NCI-H187 (cell line): Measurements from ENCODE around the gene KCNB1.
"Not testable (repeated sequence)": the region's sequence is repeated elsewhere in the genome, so short reads cannot be mapped to it uniquely, and the experiment has no call there.

Experiments used
- DNase-seq, 2 experiments: peaks; one replicate each; lab custom pipeline; 2025; lab: John Stamatoyannopoulos, UW

Gene KCNB1

GRCh38 chr20:49319208-49319809 lies 163.2 kb downstream of the KCNB1 start:
- no peak for DNase-seq

DNA sequence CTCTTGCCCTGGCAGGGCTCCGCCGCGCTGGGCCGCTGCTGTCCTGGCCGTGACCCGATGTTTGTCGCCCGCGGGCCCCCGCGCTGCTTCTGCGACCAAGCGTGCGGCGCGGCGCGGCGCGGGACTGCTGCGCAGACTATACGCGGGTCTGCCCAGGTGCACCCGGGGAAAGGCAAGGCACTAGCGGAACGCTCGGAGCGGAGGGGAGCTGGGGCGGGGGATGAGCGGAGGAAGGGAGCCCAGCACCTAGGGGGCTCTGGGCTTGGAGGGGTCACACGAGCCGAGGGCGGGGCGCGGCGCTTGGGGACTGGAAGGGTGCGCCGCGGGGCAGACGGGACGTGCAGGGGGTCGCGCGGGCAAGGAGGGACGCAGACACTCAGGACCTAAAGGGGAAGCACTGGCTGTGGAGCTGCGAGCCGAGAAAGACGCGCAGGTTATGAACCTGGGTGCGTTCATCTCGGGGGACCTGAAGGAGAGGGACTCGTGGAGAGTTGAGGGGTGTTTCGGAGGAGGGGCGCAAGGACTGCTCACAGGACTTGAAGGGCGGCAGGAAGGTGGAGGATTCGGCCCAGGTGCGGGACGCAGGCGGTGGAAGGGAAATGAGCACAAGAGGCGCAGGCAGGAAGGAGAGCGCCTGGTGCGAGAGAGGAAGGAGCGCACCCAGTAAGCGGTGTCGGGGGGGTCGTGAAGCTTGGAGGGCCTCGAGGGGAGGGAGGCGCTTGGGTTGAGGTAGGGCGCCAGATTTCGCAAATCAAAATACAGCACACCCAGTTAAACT lies 163.8 kb downstream of the KCNB1 start:
- no peak for DNase-seq

DNA sequence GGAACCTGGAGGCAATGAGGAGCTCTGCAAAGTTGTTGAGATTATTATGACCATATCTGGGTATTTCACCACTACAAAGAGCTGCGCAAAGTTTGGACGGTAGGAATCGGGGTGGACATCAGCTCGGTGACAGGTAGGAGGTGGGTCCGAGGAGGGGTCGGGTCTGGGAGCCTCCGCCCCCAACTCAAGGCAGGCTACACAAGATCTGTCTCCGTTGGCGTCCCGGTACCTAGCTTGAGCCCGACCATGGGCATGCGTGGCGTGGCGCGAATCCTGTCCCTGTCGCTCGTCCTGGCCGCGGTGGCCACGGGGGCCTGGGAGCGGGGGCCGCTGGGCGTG lies 164.4 kb downstream of the KCNB1 start:
- DNase-seq: no peak

DNA sequence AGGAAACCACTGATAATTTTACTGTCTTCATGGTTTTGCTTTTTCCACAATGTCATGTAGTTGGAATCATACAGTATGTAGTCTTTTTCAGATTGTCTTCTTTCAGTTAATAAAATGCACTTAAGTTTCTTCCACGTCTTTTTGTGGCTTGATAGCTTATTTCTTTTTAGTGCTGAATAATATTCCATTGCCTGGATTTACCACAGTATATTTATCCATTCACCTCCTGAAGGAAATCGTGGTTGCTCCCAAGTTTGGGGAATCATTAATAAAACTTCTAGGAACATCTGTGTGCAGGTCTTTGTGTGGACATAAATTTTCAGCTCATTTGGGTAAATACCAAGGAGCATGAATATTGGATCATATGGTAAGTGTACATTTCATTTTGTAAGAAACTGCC lies 165.8 kb downstream of the KCNB1 start:
- DNase-seq: no peak

GRCh38 chr20:49315580-49315979 lies 166.9 kb downstream of the KCNB1 start:
- DNase-seq: no peak

- not testable (repeated sequence) for DNase-seq
Observed at GRCh38 chr20:49314052-49314451, 168.4 kb downstream of the KCNB1 start.
